T-helper 2 cell treated with Interferon-gamma antibody and Interleukin-4, amounts not matched to agents 5 μg/mL and 100 μg/mL, for 36 hours (primary cell): ENCODE measurements around the gene ICAM1.

Experiments used
- DNase-seq: peaks from one replicate; pipeline ENCODE4 v3.0.0; 2021; ENCODE audit warnings: low spot score
- H3K27ac Mint-ChIP-seq: one replicate; pipeline ENCODE4 v1.8.0; 2021; ENCODE audit warnings: mild to moderate bottlenecking, mixed read lengths
- H3K27me3 Mint-ChIP-seq: one replicate; pipeline ENCODE4 v1.8.0; 2021; ENCODE audit warnings: low read depth, mixed read lengths
- H3K36me3 Mint-ChIP-seq: one replicate; pipeline ENCODE4 v1.8.0; 2021; ENCODE audit warnings: low read depth, mixed read lengths
- H3K4me1 Mint-ChIP-seq: one replicate; pipeline ENCODE4 v1.8.0; 2021; ENCODE audit warnings: low read depth, mixed read lengths
- H3K4me3 Mint-ChIP-seq: one replicate; pipeline ENCODE4 v1.8.0; 2022; ENCODE audit warnings: mild to moderate bottlenecking, moderate library complexity, mixed read lengths
- H3K9me3 Mint-ChIP-seq: one replicate; pipeline ENCODE4 v1.8.0; 2021; ENCODE audit warnings: mixed read lengths

Gene ICAM1

GRCh38 chr19:10290357-10290875 is 19.5 kb downstream of the ICAM1 start:
- Mint-ChIP-seq H3K27me3 (peaks cover 61% of the 10 kb centered on the region), H3K36me3 (peaks cover 6% of the 10 kb centered on the region), H3K4me1 (peaks cover 58% of the 10 kb centered on the region), H3K9me3 (no peaks in the 10 kb centered on the region), H3K4me3 (peak overlapping the region; percentile 87), H3K27ac (peak overlapping the region; percentile 77)
- no peak for DNase-seq

GRCh38 chr19:10290876-10291553 is 20.1 kb downstream of the ICAM1 start:
- peak; percentile 54 for DNase-seq
- Mint-ChIP-seq H3K9me3 (no peaks in the 10 kb centered on the region), H3K4me1 (peaks cover 60% of the 10 kb centered on the region), H3K36me3 (peaks cover 4% of the 10 kb centered on the region), H3K27me3 (peaks cover 66% of the 10 kb centered on the region), H3K4me3 (peak overlapping the region; percentile 87), H3K27ac (no peak overlapping the region)

GRCh38 chr19:10291554-10292205 is 20.8 kb downstream of the ICAM1 start:
- Mint-ChIP-seq H3K36me3 (no peaks in the 10 kb centered on the region), H3K9me3 (no peaks in the 10 kb centered on the region), H3K27ac (peak overlapping the region; percentile 5), H3K4me3 (peak overlapping the region; percentile 87), H3K27me3 (peaks cover 67% of the 10 kb centered on the region), H3K4me1 (peaks cover 55% of the 10 kb centered on the region)
- peak; percentile 12 for DNase-seq

GRCh38 chr19:10292206-10292788 is 21.4 kb downstream of the ICAM1 start:
- peaks cover 50% of the 10 kb centered on the region for H3K4me1 Mint-ChIP-seq
- DNase-seq, result peak; percentile 78
- peaks cover 68% of the 10 kb centered on the region for H3K27me3 Mint-ChIP-seq
- H3K9me3 Mint-ChIP-seq, result no peaks in the 10 kb centered on the region
- peak overlapping the region; percentile 87 for H3K4me3 Mint-ChIP-seq
- peak overlapping the region; percentile 5 for H3K27ac Mint-ChIP-seq
- no peaks in the 10 kb centered on the region for H3K36me3 Mint-ChIP-seq

GRCh38 chr19:10292789-10293636 is 22.1 kb downstream of the ICAM1 start:
- peak overlapping the region; percentile 87 for H3K4me3 Mint-ChIP-seq
- H3K27ac Mint-ChIP-seq, result peak overlapping the region; percentile 29
- no peak for DNase-seq
- peaks cover 65% of the 10 kb centered on the region for H3K27me3 Mint-ChIP-seq
- H3K9me3 Mint-ChIP-seq, result no peaks in the 10 kb centered on the region
- no peaks in the 10 kb centered on the region for H3K36me3 Mint-ChIP-seq
- H3K4me1 Mint-ChIP-seq, result peaks cover 46% of the 10 kb centered on the region

GRCh38 chr19:10293637-10294367 is 22.9 kb downstream of the ICAM1 start:
- no peak for DNase-seq
- peaks cover 61% of the 10 kb centered on the region for H3K27me3 Mint-ChIP-seq
- H3K9me3 Mint-ChIP-seq, result no peaks in the 10 kb centered on the region
- no peak overlapping the region for H3K27ac Mint-ChIP-seq
- peak overlapping the region; percentile 48 for H3K4me3 Mint-ChIP-seq
- H3K4me1 Mint-ChIP-seq, result peaks cover 42% of the 10 kb centered on the region
- H3K36me3 Mint-ChIP-seq, result no peaks in the 10 kb centered on the region

- H3K36me3 Mint-ChIP-seq, result no peaks in the 10 kb centered on the region
- no peak overlapping the region for H3K27ac Mint-ChIP-seq
- H3K9me3 Mint-ChIP-seq, result no peaks in the 10 kb centered on the region
- no peak for DNase-seq
- peaks cover 37% of the 10 kb centered on the region for H3K4me1 Mint-ChIP-seq
- peak overlapping the region; percentile 48 for H3K4me3 Mint-ChIP-seq
- H3K27me3 Mint-ChIP-seq, result peaks cover 58% of the 10 kb centered on the region
Measured at GRCh38 chr19:10294368-10294697, 23.4 kb downstream of the ICAM1 start.

- H3K4me1 Mint-ChIP-seq, result peaks cover 36% of the 10 kb centered on the region
- H3K27me3 Mint-ChIP-seq, result peaks cover 59% of the 10 kb centered on the region
- peak overlapping the region; percentile 65 for H3K27ac Mint-ChIP-seq
- H3K4me3 Mint-ChIP-seq, result peak overlapping the region; percentile 82
- peak; percentile 57 for DNase-seq
- no peaks in the 10 kb centered on the region for H3K9me3 Mint-ChIP-seq
- H3K36me3 Mint-ChIP-seq, result no peaks in the 10 kb centered on the region
Measured at GRCh38 chr19:10295305-10295846, 24.5 kb downstream of the ICAM1 start.

GRCh38 chr19:10295847-10296591 is 25.1 kb downstream of the ICAM1 start:
- Mint-ChIP-seq H3K36me3 (no peaks in the 10 kb centered on the region), H3K4me1 (peaks cover 30% of the 10 kb centered on the region), H3K27ac (peak overlapping the region; percentile 65), H3K27me3 (peaks cover 53% of the 10 kb centered on the region), H3K9me3 (no peaks in the 10 kb centered on the region), H3K4me3 (peak overlapping the region; percentile 82)
- no peak for DNase-seq

- Mint-ChIP-seq H3K36me3 (no peaks in the 10 kb centered on the region), H3K27me3 (peaks cover 20% of the 10 kb centered on the region), H3K27ac (no peak overlapping the region), H3K4me1 (peaks cover 12% of the 10 kb centered on the region), H3K4me3 (no peak overlapping the region), H3K9me3 (no peaks in the 10 kb centered on the region)
- DNase-seq, result no peak
Measured at GRCh38 chr19:10299545-10300458, 28.9 kb downstream of the ICAM1 start.

- Mint-ChIP-seq H3K27me3 (peaks cover 3% of the 10 kb centered on the region), H3K4me3 (no peak overlapping the region), H3K36me3 (no peaks in the 10 kb centered on the region), H3K27ac (no peak overlapping the region), H3K4me1 (no peaks in the 10 kb centered on the region), H3K9me3 (no peaks in the 10 kb centered on the region)
- DNase-seq, result no peak
Measured at GRCh38 chr19:10305139-10305806, 34.4 kb downstream of the ICAM1 start.
